Measurements from ENCODE around the gene CDK17.
"Not testable (repeated sequence)": the region's sequence is repeated elsewhere in the genome, so short reads cannot be mapped to it uniquely, and the experiment has no call there.

Gene CDK17

GRCh38 chr12:96417688-96418087, 17.4 kb upstream of the CDK17 start:
- not testable (repeated sequence) for DNase-seq (ENCODE audit: low spot score)

- DNase-seq (ENCODE audit: low spot score) = no peak
Observed at GRCh38 chr12:96416033-96416799, 16.0 kb upstream of the CDK17 start.

DNA sequence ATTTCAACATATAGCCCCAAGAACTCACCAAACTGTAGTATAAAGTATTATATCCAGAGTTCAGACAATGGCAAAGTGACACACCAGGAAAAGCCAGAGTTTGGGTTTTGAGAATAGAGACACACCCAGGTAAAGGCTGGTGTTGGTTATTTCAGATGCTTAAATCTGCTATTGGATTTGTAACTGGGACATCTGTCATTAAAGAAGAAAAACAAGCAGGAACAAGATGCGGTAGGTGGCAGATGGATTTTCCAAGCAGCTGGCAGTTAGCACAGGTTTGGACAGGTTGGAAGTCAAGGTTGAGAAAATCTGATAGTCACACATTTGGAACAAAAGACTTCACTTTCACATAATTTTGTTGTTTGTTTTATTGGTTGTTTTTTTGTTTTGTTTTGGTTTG, 14.4 kb upstream of the CDK17 start:
- DNase-seq (ENCODE audit: low spot score) = no peak

- DNase-seq (ENCODE audit: low spot score) = no peak
Observed at GRCh38 chr12:96412431-96412830, 12.2 kb upstream of the CDK17 start.

- no peak for DNase-seq (ENCODE audit: low spot score)
Observed at GRCh38 chr12:96409731-96410130, 9.5 kb upstream of the CDK17 start.

DNA sequence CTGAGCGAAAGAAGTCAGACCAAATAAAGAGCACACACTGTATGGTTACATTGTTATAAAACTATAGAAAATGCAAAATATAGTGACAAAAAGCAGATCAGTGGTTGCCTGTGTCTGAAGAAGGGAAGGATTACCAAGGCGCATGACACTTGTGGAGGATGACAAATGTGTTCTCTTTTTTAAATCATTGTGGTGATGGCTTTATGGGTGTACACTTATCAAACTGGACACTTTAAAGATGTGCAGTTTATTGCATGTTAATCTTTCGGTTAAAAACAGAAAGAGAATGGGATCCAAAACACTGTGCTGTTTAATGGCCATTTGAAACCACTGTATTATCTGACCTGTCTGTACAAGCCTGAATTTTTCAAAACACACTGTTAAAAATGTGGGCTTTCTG, 8.8 kb upstream of the CDK17 start:
- no peak for DNase-seq (ENCODE audit: low spot score)

DNA sequence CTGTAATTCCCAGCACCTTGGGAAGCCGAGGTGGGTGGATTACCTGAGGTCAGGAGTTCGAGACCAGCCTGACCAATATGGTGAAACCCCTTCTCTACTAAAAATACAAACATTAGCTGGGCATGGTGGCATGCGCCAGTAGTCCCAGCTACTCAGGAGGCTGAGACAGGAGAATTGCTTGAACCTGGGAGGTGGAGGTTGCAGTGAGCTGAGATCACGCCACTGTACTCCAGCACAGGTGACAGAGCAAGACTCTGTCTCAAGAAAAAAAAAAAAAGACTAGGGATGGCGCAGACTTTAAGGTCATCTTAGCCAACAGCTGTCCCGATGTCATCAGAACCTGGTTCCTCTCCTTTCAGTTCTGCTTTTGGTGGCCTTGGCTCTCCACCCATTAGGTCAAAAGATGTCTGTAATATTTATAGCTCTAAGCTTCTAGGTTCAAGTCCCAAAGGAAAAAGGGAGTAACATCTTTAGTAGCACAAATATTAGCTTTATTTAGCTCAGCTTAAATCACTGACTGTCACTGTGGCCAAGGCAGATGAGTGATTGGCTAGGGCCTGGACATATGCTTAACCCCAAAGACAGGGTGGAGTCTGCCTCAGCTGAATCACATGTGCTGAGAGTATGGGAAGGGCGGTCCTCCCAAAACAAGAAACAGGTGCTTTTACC, 7.3 kb upstream of the CDK17 start:
- not testable (repeated sequence) for DNase-seq (ENCODE audit: low spot score)

GRCh38 chr12:96404696-96405095, 4.5 kb upstream of the CDK17 start:
- no peak for DNase-seq (ENCODE audit: low spot score)

- DNase-seq (ENCODE audit: low spot score) = no peak
Observed at GRCh38 chr12:96403870-96404269, 3.6 kb upstream of the CDK17 start.

DNA sequence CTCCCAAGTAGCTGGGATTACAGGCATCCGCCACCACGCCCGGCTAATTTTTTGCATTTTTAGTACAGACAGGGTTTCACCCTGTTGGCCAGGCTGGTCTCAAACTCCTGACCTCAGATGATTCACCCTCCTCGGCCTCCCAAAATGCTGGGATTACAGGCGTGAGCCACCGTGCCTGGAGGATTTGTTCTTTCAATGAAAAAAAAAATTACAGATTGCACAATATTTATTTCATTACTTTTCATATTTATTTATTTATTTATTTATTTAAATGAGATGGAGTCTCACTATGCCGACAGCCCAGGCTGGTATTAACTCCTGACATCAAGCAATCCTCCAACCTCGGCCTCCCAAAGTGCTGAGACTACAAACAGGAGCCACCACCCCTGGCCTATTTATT, 2.3 kb upstream of the CDK17 start:
- not testable (repeated sequence) for DNase-seq (ENCODE audit: low spot score)

GRCh38 chr12:96402061-96402460, 1.8 kb upstream of the CDK17 start:
- DNase-seq (ENCODE audit: low spot score) = peak; percentile 72

GRCh38 chr12:96401076-96401871, 1.0 kb upstream of the CDK17 start:
- peak; percentile 95 for DNase-seq (ENCODE audit: low spot score)

- peak; percentile 71 for DNase-seq (ENCODE audit: low spot score)
Observed at GRCh38 chr12:96400631-96401075, 414 bp upstream of the CDK17 start.

DNA sequence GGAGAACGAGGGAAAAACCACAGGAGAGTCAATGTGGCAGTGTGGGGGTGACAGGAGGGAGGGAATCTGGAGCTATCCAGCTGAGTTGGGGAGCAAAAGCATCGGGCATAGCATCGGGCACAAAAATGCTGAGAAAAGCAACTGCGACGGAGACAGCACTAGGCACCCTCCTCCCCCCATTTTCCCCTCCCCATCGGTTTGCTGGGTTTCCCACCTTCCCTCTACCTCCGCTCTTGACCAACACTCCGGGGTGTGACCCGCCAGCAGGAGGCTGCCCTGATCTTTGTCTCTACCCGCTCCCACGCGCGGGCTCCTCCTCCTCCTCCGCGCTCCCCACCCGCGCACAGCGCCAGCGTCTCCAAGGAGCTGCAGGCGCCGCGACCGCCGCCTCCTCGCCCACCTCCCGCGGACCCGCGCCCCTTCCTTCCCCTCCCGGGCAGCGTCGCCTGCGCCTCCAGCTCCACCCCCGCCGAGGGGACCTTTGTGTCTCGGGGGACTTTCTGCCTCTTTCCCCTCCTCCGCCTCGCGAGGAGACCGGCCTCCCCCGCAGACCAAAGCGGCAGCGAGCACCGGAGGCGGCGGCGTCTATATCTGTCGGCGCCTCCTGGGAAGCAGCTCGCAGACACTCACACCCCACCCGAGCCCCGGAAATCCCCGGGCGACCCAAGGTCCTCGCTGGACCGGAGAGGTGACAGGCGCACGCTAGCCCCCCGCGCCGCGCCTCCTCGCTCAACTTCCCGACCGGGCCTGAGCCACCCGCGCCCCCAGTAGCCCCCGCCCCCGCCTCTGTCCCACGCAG, 920 bp downstream of the CDK17 start:
- DNase-seq (ENCODE audit: low spot score) = peak; percentile 69

- no peak for DNase-seq (ENCODE audit: low spot score)
Observed at GRCh38 chr12:96398424-96399119, 1.7 kb downstream of the CDK17 start.

DNA sequence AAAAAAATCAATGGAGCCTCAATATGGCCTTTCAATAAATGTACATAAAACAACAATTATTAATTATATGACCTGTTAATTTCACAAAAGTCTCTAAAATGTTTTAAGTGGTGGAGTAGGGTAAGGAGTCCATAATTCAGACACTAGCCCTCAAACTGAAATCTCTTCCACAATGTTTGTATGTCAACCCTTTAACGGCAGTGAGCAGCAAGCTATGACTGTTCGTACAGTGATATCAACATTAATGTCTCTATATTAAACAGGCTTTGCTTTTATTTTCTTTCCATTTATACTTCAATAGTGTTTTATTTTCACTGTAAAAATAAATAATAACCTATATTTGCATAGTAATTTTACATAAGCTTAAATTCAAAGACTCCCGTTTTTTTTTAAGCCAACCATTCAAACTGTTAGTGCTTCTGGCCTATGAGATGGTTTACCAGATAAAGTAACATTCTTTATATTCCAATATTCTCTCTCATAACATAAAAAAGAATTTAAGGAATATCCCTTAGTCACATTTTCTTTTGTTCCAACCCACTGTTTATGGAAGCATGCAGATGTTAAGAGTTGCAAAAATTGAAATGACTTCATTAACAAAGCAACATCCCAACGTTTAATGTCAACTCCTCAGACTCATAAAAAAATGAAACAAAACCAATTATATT, 2.3 kb downstream of the CDK17 start:
- no peak for DNase-seq (ENCODE audit: low spot score)

DNA sequence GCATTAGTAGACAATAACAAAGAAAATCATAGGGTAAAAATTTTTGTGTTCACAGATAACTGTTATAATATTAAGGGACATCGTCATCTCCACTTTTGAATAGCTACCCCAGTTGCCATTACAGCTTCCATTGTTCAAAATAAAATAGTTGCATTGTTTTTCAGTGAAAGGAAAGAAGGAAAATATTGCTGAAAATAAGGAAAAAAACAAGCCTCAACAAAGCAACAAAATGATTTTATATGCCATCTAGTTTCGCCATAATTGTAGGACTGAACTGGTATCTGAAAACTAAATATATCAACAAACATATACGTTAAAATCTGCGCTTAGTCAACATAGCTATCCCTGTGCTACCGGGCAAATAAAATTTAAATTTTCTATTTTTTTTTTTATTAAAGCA, 3.3 kb downstream of the CDK17 start:
- DNase-seq (ENCODE audit: low spot score) = no peak

GRCh38 chr12:96396209-96396608, 4.0 kb downstream of the CDK17 start:
- DNase-seq (ENCODE audit: low spot score) = no peak

DNA sequence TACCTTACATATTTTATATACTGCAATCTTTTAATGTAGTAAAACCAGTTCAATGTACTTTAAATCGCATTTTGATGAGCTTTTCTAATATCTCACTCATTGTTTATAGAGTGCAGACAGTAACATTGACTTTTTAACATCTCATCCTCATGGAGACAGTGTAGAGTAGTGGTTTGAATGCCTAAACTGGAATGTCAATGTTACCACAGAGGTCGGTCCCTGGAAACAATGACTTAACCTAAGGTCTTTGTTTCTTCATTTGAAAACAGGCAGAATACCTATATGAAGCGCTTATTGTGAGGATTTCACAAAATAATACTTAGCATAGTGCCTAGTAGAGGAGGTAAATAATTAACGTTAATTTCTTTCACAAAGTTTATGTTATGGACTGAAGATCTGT, 5.0 kb downstream of the CDK17 start:
- DNase-seq (ENCODE audit: low spot score) = peak; percentile 34

DNA sequence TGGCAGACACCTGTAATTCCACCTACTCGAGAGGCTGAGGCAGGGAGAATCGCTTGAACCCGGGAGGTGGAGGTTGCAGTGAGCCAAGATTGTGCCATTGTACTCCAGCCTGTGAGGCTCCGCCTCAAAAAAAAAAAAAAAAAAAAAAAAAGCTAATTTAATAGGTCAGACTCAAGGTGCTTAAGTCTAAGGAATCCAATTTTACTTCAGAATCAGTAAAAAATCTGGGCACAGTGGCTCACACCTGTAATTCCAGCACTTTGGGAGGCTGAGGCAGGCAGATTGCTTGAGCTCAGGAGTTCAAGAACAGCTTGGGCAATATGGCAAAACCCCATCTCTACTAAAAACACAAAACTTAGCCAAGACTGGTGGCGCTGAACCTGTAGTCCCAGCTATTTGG, 7.0 kb downstream of the CDK17 start:
- not testable (repeated sequence) for DNase-seq (ENCODE audit: low spot score)

DNA sequence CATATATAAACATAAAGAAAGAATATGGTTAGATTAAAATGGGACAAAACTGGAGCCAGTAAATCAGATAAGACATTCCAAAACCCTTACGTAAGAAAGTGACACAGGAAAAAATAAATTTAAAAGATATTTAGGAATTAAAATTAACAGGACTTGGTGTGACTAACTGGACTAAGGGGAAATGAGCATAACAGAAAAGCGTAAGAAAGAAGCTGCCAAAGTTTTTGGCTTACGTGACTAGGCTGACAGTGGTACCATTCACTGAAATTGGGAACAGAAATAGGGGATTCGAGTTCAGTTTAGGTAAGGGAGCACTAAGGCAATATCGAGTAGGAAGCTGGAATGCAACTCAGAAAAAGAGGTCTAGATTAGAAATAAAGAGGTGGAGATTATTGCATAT, 7.8 kb downstream of the CDK17 start:
- DNase-seq (ENCODE audit: low spot score) = no peak

Measured in SW480 (cell line).